Retinal pigment epithelial cell (primary cell): Measurements from ENCODE around the gene RAX2.

Source experiments
- DNase-seq: peaks from one replicate; pipeline ENCODE4 v3.0.0-alpha.2; 2010; ENCODE audit warnings: low read depth
- H3K4me3 ChIP-seq: 2 replicates; pipeline ENCODE4 v1.5.1; 2011; ENCODE audit warnings: mild to moderate bottlenecking, low read length, control low read depth, moderate library complexity
- TF ChIP-seq, protein P1 (sequence below): conservative IDR thresholded peaks from 2 replicates; pipeline ENCODE4 v1.5.1; 2011; ENCODE audit warnings: low read depth, low read length, control low read depth, inconsistent platforms

Gene RAX2

DNA sequence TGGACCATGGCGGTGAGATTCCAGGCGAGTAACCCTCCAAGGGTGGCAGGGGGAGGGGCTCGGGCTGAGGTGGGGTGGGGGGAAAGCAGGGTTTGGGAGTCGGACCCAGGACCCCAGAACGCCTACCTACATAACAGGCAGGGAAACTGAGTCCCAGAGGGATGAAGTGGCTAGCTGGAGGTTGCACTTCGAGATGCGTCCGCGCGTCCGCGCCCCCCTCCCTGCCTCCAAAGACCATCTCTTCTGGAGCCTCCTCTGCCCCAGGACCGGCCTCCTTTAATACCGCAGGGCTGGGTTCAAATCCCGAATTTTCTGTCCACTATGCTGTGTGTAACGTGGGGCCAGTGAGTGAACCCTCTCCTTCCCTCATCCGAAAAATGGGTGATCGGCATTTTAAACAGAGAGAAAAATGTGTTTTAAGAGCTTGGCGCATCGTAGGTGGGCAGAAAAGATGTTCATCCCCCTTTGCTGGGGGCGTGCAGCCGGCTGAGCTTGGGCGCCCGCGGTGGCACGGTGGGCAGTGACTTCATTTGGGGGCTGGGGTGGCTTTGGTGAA is 50.1 kb downstream of the RAX2 start:
- TF ChIP-seq, protein P1, sequence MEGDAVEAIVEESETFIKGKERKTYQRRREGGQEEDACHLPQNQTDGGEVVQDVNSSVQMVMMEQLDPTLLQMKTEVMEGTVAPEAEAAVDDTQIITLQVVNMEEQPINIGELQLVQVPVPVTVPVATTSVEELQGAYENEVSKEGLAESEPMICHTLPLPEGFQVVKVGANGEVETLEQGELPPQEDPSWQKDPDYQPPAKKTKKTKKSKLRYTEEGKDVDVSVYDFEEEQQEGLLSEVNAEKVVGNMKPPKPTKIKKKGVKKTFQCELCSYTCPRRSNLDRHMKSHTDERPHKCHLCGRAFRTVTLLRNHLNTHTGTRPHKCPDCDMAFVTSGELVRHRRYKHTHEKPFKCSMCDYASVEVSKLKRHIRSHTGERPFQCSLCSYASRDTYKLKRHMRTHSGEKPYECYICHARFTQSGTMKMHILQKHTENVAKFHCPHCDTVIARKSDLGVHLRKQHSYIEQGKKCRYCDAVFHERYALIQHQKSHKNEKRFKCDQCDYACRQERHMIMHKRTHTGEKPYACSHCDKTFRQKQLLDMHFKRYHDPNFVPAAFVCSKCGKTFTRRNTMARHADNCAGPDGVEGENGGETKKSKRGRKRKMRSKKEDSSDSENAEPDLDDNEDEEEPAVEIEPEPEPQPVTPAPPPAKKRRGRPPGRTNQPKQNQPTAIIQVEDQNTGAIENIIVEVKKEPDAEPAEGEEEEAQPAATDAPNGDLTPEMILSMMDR: no peak
- no peak for DNase-seq
- no peak overlapping the region for H3K4me3 ChIP-seq

DNA sequence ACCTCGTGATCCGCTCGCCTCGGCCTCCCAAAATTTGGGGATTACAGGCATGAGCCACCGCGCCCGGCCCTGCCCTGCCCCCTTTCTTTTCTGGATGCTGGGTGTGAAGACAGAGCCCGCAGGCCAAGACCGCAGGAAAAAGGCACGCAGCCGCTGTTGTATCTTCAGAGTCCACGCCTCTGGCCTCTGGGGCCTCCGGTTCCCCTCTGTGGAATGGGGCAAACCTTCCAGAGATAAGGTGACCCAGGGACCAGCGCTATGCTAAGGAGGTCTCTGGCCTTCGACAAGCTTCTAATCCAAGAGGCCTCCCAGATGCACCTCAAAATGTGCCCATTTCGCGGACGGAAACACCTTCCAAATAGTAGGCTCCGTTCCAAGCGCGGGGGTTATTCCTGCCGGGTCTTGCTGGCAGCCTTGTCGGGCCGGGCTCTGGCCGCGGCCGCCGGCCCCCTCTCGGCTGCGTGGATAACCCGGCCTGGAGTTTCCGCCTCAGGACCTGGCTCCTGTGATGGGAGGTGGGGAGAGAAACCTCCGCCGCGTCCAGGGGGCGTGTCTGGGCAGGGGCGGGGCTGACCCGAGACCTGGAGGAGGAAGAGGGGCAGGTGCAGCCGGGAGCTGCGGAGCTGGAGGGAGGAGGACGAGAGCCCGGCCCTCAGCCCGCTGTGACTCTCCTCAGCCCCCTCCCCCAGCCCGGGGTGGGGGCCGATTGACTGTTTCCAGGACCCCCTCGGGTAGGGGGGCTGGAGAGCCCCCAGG is 50.7 kb downstream of the RAX2 start:
- no peak for DNase-seq
- H3K4me3 ChIP-seq: no peak overlapping the region
- TF ChIP-seq, protein P1: no peak

DNA sequence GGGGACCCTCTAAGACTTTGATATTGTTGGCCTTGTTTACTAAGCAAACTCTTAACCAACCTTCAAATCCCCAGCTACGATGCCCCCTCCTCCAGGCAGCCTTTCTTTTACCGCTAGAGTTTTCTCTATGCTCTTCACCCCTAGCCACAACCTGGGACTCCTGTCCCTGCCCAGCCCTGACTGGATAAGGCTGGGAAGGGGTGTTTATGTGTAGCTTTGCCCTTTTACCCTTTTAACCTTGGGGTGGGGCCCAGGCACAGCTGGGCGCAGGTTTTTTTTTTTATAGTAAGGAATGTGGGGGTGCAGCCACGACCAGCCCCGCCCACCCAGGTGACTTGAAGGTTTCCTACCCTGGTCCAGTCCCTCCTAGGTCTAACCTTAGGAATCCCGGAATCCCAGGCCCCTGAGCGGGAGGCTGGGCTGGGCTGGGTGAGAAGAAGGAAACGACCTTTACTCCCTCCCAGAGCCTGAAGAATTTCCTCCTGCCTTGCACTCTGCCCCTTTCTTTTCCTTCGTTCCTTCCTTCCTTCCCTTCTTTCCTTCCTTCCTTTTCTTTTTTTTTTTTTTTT is 51.6 kb downstream of the RAX2 start:
- no peak for DNase-seq
- no peak overlapping the region for H3K4me3 ChIP-seq
- TF ChIP-seq, protein P1: no peak

DNA sequence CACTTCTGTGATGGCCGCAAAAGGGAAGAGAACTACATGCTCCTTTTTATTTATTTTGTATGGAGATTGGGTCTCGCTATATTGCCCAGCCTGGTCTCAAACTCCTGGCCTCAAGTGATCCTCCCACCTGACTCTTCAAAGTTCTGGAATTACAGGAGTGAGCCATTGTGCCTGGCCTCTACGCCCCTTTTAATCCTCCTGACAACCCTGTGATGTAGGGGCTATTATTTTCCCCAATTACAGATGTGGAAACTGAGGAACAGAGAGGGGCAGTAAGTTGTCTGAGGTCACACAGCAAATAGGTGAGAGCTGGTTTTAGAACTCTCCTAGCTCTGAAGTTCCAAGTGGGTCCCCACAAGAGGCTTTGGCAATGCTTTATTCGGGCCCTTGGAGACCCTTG is 52.2 kb downstream of the RAX2 start:
- H3K4me3 ChIP-seq: no peak overlapping the region
- no peak for DNase-seq

More for the DNA sequence above, 52.2 kb downstream of the RAX2 start:
- TF ChIP-seq, protein P1: no peak
